SK-N-SH (cell line): ENCODE data around the gene PRKG1. TPM values are rescaled to one million over a fixed set of nuclear protein-coding genes. Genes with fewer than 3 reads are reported as not detected.

Experiments
- CTCF ChIA-PET: fragments of 300-600, 350-600 bp; formaldehyde crosslinking; extraction: SDS; loops from one replicate; lab custom pipeline; 2021; lab: Yijun Ruan, JAX
- POLR2A ChIA-PET: fragments of 350-600 bp; sonication (Branson Sonifier 250); formaldehyde crosslinking; extraction: SDS; loops from one replicate; lab custom pipeline; 2020; ENCODE audit warnings: antibody characterized with exemption, inconsistent platforms; lab: Yijun Ruan, JAX
- DNase-seq: peaks from one replicate; pipeline ENCODE4 v3.0.0; 2012
- H2AFZ ChIP-seq: fragments of 200-600 bp; sonication (generic); 2 replicates; pipeline ENCODE4 v1.8.1; 2016; ENCODE audit warnings: antibody characterized with exemption, mild to moderate bottlenecking, low read depth
- H3F3A ChIP-seq: fragments of 200-600 bp; sonication (generic); replicated peaks from 2 replicates; pipeline ENCODE3; 2016; ENCODE audit warnings: antibody characterized with exemption, mild to moderate bottlenecking; ENCODE audit not compliant: insufficient read depth
- H3K27ac ChIP-seq, 2 experiments: fragments of 200-500 bp in 1 of 2; fragments of 200-600 bp in 1 of 2; sonication (Bioruptor generic) in 1 of 2; sonication (generic), shearing (Covaris generic) in 1 of 2; 2 replicates each; pipeline versions ENCODE4 v1.5.1 to v1.6.1; 2014 to 2016; ENCODE audit warnings: low read depth in 2 of 2, inconsistent platforms in 1 of 2, low read length in 1 of 2, mild to moderate bottlenecking in 1 of 2, mixed read lengths in 1 of 2
- H3K27me3 ChIP-seq: fragments of 200-600 bp; sonication (generic), shearing (Covaris generic); 2 replicates; pipeline ENCODE4 v1.6.1; 2016; ENCODE audit warnings: mixed run types; ENCODE audit not compliant: insufficient read depth
- H3K36me3 ChIP-seq, 2 experiments: fragments of 200-500 bp in 1 of 2; fragments of 200-600 bp in 1 of 2; sonication (Bioruptor generic) in 1 of 2; sonication (generic) in 1 of 2; replicated peaks in 1 of 2; 2 replicates each; pipeline versions ENCODE3 to v1.5.1; 2014 to 2016; ENCODE audit warnings: low read length in 1 of 2, mild to moderate bottlenecking in 1 of 2; ENCODE audit not compliant: insufficient read depth in 2 of 2, control insufficient read depth in 1 of 2
- H3K4me1 ChIP-seq, 2 experiments: fragments of 200-500 bp in 1 of 2; fragments of 200-600 bp in 1 of 2; sonication (Bioruptor generic) in 1 of 2; sonication (generic), shearing (Covaris generic) in 1 of 2; 2 replicates each; pipeline versions ENCODE4 v1.5.1 to v1.6.1; 2014 to 2016; ENCODE audit warnings: low read depth in 1 of 2, low read length in 1 of 2, mixed run types in 1 of 2; ENCODE audit not compliant: insufficient read depth in 2 of 2, control insufficient read depth in 1 of 2
- H3K4me2 ChIP-seq: fragments of 200-600 bp; sonication (generic), shearing (Covaris generic); 2 replicates; pipeline ENCODE4 v1.6.1; 2017; ENCODE audit warnings: mixed run types
- H3K4me3 ChIP-seq, 2 experiments: fragments of 200-500 bp in 1 of 2; fragments of 200-600 bp in 1 of 2; sonication (Bioruptor generic) in 1 of 2; sonication (generic), shearing (Covaris generic) in 1 of 2; 2 replicates each; pipeline versions ENCODE4 v1.5.1 to v1.8.1; 2014 to 2016; ENCODE audit warnings: low read depth in 2 of 2, inconsistent platforms in 1 of 2, low read length in 1 of 2, mild to moderate bottlenecking in 1 of 2, mixed read lengths in 1 of 2, moderate library complexity in 1 of 2
- H3K79me2 ChIP-seq: fragments of 200-600 bp; sonication (generic); 2 replicates; pipeline ENCODE4 v1.8.1; 2017; ENCODE audit warnings: mild to moderate bottlenecking; ENCODE audit not compliant: insufficient read depth
- H3K9ac ChIP-seq: fragments of 200-600 bp; sonication (generic); 2 replicates; pipeline ENCODE4 v1.6.1; 2017; ENCODE audit warnings: mixed run types
- H3K9me2 ChIP-seq: fragments of 200-600 bp; sonication (generic); 2 replicates; pipeline ENCODE4 v1.6.1; 2017; ENCODE audit warnings: mixed run types
- H3K9me3 ChIP-seq: fragments of 200-600 bp; sonication (generic); 2 replicates; pipeline ENCODE4 v1.6.1; 2017; ENCODE audit warnings: mixed run types, mild to moderate bottlenecking, moderate library complexity
- H4K20me1 ChIP-seq: fragments of 200-600 bp; sonication (generic); 2 replicates; pipeline ENCODE4 v1.6.1; 2017; ENCODE audit warnings: mild to moderate bottlenecking, mixed run types; ENCODE audit not compliant: insufficient read depth
- ELF1 ChIP-seq: IDR thresholded peaks from 2 replicates; pipeline ENCODE4 v1.4.0; 2012
- FOSL2 ChIP-seq: IDR thresholded peaks from 2 replicates; pipeline ENCODE4 v1.4.0; 2012; ENCODE audit warnings: low read depth, mild to moderate bottlenecking, moderate library complexity, borderline replicate concordance
- FOXJ3 ChIP-seq: sonication (generic); formaldehyde crosslinking; IDR thresholded peaks from 2 replicates; pipeline ENCODE4 v1.5.1; 2020; ENCODE audit warnings: mild to moderate bottlenecking, missing genetic modification reagents
- FOXM1 ChIP-seq: IDR thresholded peaks from 2 replicates; pipeline ENCODE4 v1.4.0; 2012; ENCODE audit warnings: low read depth, mild to moderate bottlenecking
- GABPA ChIP-seq: IDR thresholded peaks from 2 replicates; pipeline ENCODE4 v1.4.0; 2012; ENCODE audit warnings: low read depth, mild to moderate bottlenecking
- JUND ChIP-seq: IDR thresholded peaks from 2 replicates; pipeline ENCODE4 v1.4.0; 2012
- MAX ChIP-seq: IDR thresholded peaks from 2 replicates; pipeline ENCODE4 v1.4.0; 2012; ENCODE audit warnings: low read depth
- MXI1 ChIP-seq: IDR thresholded peaks from 2 replicates; pipeline ENCODE4 v1.6.1; 2012; ENCODE audit warnings: mild to moderate bottlenecking, low read depth, low read length, improper control_type of control experiment
- NFIC ChIP-seq: IDR thresholded peaks from 2 replicates; pipeline ENCODE4 v1.4.0; 2012; ENCODE audit warnings: borderline replicate concordance
- NRF1 ChIP-seq: IDR thresholded peaks from 2 replicates; pipeline ENCODE4 v1.6.1; 2012; ENCODE audit warnings: low read depth, mild to moderate bottlenecking, low read length
- POLR2AphosphoS5 ChIP-seq: IDR thresholded peaks from 2 replicates; pipeline ENCODE4 v1.6.1; 2012; ENCODE audit warnings: low read depth, low read length
- RAD21 ChIP-seq: IDR thresholded peaks from 2 replicates; pipeline ENCODE4 v1.6.1; 2012; ENCODE audit warnings: mild to moderate bottlenecking, low read length
- REST ChIP-seq: IDR thresholded peaks from 2 replicates; pipeline ENCODE4 v1.6.1; 2012; ENCODE audit warnings: mild to moderate bottlenecking, low read depth, low read length, moderate library complexity
- RFX5 ChIP-seq: IDR thresholded peaks from 2 replicates; pipeline ENCODE4 v1.6.1; 2012; ENCODE audit warnings: mild to moderate bottlenecking, improper control_type of control experiment, low read length
- SIN3A ChIP-seq: IDR thresholded peaks from 2 replicates; pipeline ENCODE4 v1.6.1; 2012; ENCODE audit warnings: low read depth, mild to moderate bottlenecking, low read length, moderate library complexity, borderline replicate concordance
- SMC3 ChIP-seq: IDR thresholded peaks from 2 replicates; pipeline ENCODE4 v1.6.1; 2012; ENCODE audit warnings: low read depth, low read length, improper control_type of control experiment
- TAF1 ChIP-seq: IDR thresholded peaks from 2 replicates; pipeline ENCODE4 v1.6.1; 2012; ENCODE audit warnings: low read depth, mild to moderate bottlenecking, low read length, moderate library complexity, borderline replicate concordance
- TCF12 ChIP-seq: IDR thresholded peaks from 2 replicates; pipeline ENCODE4 v1.4.0; 2012
- TEAD4 ChIP-seq: IDR thresholded peaks from 2 replicates; pipeline ENCODE4 v1.4.0; 2012; ENCODE audit warnings: mild to moderate bottlenecking, borderline replicate concordance; ENCODE audit not compliant: insufficient read depth
- YY1 ChIP-seq: IDR thresholded peaks from 2 replicates; pipeline ENCODE4 v1.4.0; 2012; ENCODE audit warnings: low read depth, mild to moderate bottlenecking
- WGBS: methylation state at CpG from one replicate; pipeline ENCODE4 v1.1.6; 2017; ENCODE audit warnings: low lambda C conversion rate; 5-methylcytosine and 5-hydroxymethylcytosine counted together
- polyA plus RNA-seq, 3 experiments: library from polyadenylated mRNA; depleted of rRNA; stranded (reverse); fragments of >200 nt; gene quantifications; 2 replicates each; pipeline ENCODE4 v1.2.3, GENCODE V29; 2012

Gene PRKG1
- polyA plus RNA-seq, 1 of the 3 experiments (the other 2 are of a cell fraction) = 4.1 TPM

GRCh38 chr10:51910596-51910995 lies 836.3 kb downstream of the PRKG1 start:
- CTCF ChIA-PET = no interaction called here

GRCh38 chr10:51911723-51912122 lies 837.4 kb downstream of the PRKG1 start:
- no peaks in the 10 kb centered on the region for H3K9me2 ChIP-seq
- CTCF ChIA-PET = interaction anchor here (0.9 kb wide), 1 partner anchor 122 kb away, joined by 3 read pairs; no protein-coding TSS in a partner anchor
- TF ChIP-seq YY1 (no peak), GABPA (no peak), REST (no peak), SIN3A (no peak), RFX5 (no peak), JUND (no peak), TAF1 (no peak), POLR2AphosphoS5 (no peak), NRF1 (no peak), MAX (no peak), MXI1 (no peak), SMC3 (no peak), NFIC (no peak), TEAD4 (no peak), FOSL2 (no peak), ELF1 (no peak), FOXJ3 (CRISPR knock-in tag) (no peak), RAD21 (no peak), FOXM1 (no peak)
- WGBS = 73% methylated on average over 2 of the region's 2 CpGs
- DNase-seq = no peak
- no peak overlapping the region for H3K4me2 ChIP-seq
- H3K4me1 ChIP-seq = no peaks in the 10 kb centered on the region
- H3K9ac ChIP-seq = no peak overlapping the region
- no peak overlapping the region for H3K4me3 ChIP-seq
- no peaks in the 10 kb centered on the region for H4K20me1 ChIP-seq
- no peak overlapping the region for H3K27ac ChIP-seq
- no peaks in the 10 kb centered on the region for H3K27me3 ChIP-seq
- H3K36me3 ChIP-seq = no peaks in the 10 kb centered on the region
- H3K79me2 ChIP-seq = no peaks in the 10 kb centered on the region
- H3K9me3 ChIP-seq = no peaks in the 10 kb centered on the region
- no peak overlapping the region for H2AFZ ChIP-seq
- POLR2A ChIA-PET = no interaction called here
- no peaks in the 10 kb centered on the region for H3F3A ChIP-seq

More at GRCh38 chr10:51910596-51910995, 836.3 kb downstream of the PRKG1 start:
- H3K4me3 ChIP-seq = no peak overlapping the region
- no peaks in the 10 kb centered on the region for H3F3A ChIP-seq
- no peaks in the 10 kb centered on the region for H3K4me1 ChIP-seq
- no peak overlapping the region for H2AFZ ChIP-seq
- H3K36me3 ChIP-seq = no peaks in the 10 kb centered on the region
- H3K9me3 ChIP-seq = no peaks in the 10 kb centered on the region
- H3K27ac ChIP-seq = no peak overlapping the region
- no peaks in the 10 kb centered on the region for H3K79me2 ChIP-seq
- POLR2A ChIA-PET = no interaction called here
- H3K9me2 ChIP-seq = no peaks in the 10 kb centered on the region
- no peak overlapping the region for H3K4me2 ChIP-seq
- H3K9ac ChIP-seq = no peak overlapping the region
- H3K27me3 ChIP-seq = no peaks in the 10 kb centered on the region
- DNase-seq = no peak
- WGBS = 57% methylated on average over 3 of the region's 3 CpGs
- H4K20me1 ChIP-seq = no peaks in the 10 kb centered on the region
- TF ChIP-seq NFIC = no peak
- no peak for TF ChIP-seq TCF12
- TF ChIP-seq, all 33 proteins: peak for 0
